Measurements from ENCODE around the gene AVPR2. TPM values are rescaled to one million over a fixed set of nuclear protein-coding genes. Genes with fewer than 3 reads are reported as not detected.

Gene AVPR2
- total and polyA plus RNA-seq, 10 of the 15 experiments (the other 5 are each of a cell fraction or from before 2014, with no cell fraction given), result 0.12 to 0.37 TPM; not detected in 8

DNA sequence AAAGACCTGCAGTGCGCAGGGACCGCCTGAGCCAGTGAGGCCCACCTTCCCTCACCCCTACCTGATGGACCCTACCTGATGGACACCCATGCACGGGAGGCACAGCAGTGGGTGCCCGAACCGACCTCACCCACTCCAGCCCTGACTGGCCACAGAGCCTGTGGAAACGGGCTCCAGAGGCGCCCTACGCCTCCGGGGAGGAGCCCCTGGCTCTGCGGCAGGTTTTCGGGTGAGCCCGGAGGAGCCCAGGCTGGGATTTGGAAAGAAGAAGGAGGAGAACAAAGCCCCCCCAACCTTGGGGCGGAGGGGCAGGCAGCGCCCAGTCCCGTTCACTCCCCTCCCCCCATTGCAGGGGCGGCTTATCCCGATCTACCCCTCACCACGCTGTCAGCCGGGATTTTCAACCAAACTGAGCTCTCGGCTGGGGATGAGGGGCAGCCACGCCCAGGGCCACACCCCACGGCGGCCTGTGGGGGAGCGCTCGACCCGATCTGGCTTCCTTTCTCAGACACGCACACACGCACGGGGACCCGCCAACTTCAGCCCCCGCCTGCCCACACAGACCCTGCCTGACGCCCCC is 19.2 kb upstream of the AVPR2 start:
- POLR2A ChIA-PET, result no interaction called here
- H2AFZ ChIP-seq (ENCODE audit: control insufficient read depth, low read depth, low read length), result no peak overlapping the region
- 40% methylated on average over 22 of the region's 32 CpGs for WGBS (ENCODE audit: insufficient coverage, insufficient replicate concordance, low lambda C conversion rate, missing lambda C conversion rate)
- no peaks in the 10 kb centered on the region for H4K20me1 ChIP-seq (ENCODE audit: control insufficient read depth, insufficient read depth)
- no peak overlapping the region for H3K27ac ChIP-seq (ENCODE audit: control insufficient read depth, insufficient read depth)
- H3K79me2 ChIP-seq (ENCODE audit: control insufficient read depth, insufficient read depth, low read length), result no peaks in the 10 kb centered on the region
- RAD21 ChIA-PET (ENCODE audit: unreplicated experiment), result no interaction called here
- H3K4me3 ChIP-seq, result no peak overlapping the region
- BruUV-seq (replicated peaks), result no TSS peak
- intact Hi-C loops (cut with micrococcal nuclease; ENCODE audit: unreplicated experiment) (no loop called here), in situ Hi-C loops (cut with MboI) (no loop called here)
- H3K4me2 ChIP-seq (ENCODE audit: control insufficient read depth, insufficient read depth), result no peak overlapping the region
- no peak for FAIRE-seq
- SMC1A ChIA-PET (ENCODE audit: uncharacterized antibody, unreplicated experiment), result no interaction called here
- no peak overlapping the region for H3K9ac ChIP-seq (ENCODE audit: control insufficient read depth, insufficient read depth, low read length)
- peaks cover 0 to 2% of the 10 kb centered on the region in 2 experiments; a peak in 3 of 4 replicates for H3K27me3 ChIP-seq (replicated peaks in 1 of 2; ENCODE audit: control insufficient read depth in 2 of 2, insufficient read depth in 2 of 2, low read length in 1 of 2)
- no peak for ATAC-seq
- CTCF ChIA-PET, result no interaction called here
- H3K4me1 ChIP-seq (ENCODE audit: control insufficient read depth, insufficient read depth, low read length), result no peaks in the 10 kb centered on the region; the same call in 1 of the 2 replicates
- TF ChIP-seq STAT1 (conservative IDR thresholded peaks at IDR 0.05), result no peak
- TF ChIP-seq HDAC6 (IDR thresholded peaks at IDR 0.05; ENCODE audit: unreplicated experiment), result no peak
- TF ChIP-seq, protein P1, sequence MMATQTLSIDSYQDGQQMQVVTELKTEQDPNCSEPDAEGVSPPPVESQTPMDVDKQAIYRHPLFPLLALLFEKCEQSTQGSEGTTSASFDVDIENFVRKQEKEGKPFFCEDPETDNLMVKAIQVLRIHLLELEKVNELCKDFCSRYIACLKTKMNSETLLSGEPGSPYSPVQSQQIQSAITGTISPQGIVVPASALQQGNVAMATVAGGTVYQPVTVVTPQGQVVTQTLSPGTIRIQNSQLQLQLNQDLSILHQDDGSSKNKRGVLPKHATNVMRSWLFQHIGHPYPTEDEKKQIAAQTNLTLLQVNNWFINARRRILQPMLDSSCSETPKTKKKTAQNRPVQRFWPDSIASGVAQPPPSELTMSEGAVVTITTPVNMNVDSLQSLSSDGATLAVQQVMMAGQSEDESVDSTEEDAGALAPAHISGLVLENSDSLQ (IDR thresholded peaks at IDR 0.05), result no peak
- no peaks in the 10 kb centered on the region for H3K9me3 ChIP-seq (replicated peaks; ENCODE audit: control insufficient read depth, insufficient read depth, low read length)
- H3K36me3 ChIP-seq (ENCODE audit: control insufficient read depth in 2 of 2, insufficient read depth in 2 of 2, low read length in 1 of 2), result no peaks in the 10 kb centered on the region
- no peak for DNase-seq (ENCODE audit: low read depth, low spot score)

DNA sequence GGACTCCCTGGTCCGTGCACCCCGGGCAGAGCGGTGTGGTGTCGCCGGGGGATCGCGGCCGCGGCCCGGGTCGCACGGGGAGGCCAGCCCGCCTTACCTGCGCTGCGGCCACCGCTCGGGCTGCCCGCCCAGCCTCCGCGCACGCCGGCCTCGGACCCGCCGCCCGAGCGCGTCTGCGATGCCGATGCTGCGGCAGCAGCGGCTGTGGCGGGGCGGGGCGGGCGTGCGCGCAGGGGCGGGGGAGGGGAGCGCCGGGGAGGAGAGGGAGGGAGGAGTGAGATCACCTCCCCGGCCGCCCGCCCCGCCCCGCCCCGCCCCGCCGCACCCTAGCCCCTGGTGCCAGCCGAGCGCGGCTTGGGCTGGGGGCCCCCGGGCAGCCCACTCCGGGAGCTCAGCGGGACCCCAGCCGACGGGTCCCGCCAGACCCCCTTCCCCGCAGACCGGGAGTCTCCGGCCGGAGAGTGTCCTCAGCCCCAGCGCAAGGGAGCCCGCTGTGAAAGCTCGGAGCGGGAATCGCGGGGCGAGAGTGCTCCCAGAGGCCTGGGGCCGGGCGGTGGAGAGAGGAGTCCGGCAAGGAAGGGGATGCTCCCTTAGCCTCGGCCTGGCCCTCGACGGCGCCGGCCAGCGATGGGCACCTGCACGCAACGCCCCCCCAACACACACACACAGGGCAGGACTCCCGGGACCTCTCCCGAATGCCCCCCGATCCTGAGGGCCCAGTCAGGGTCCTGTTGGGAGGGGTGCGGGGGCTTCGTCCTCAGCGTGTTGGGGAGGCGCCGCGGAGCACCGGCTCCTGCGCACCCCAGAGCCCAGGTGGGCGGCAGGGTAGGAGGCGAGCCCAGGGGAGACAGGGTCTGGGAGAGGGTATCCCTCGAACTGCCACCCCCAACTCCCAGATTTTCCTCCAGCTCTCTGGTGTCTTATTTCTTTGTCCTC is 18.2 kb upstream of the AVPR2 start, which contains the start of gene L1CAM:
Gene L1CAM (minus strand): TSS at position 206 of the 936 bp plus-strand sequence. CDS start 10,337 bp downstream, outside the sequence.
- Histone ChIP-seq H3K79me2 (ENCODE audit: control insufficient read depth, insufficient read depth, low read length) (no peaks in the 10 kb centered on the region), H3K27me3 (replicated peaks in 1 of 2; ENCODE audit: control insufficient read depth in 2 of 2, insufficient read depth in 2 of 2, low read length in 1 of 2) (peaks cover 0 to 2% of the 10 kb centered on the region in 2 experiments; a peak in 3 of 4 replicates), H3K9me3 (replicated peaks; ENCODE audit: control insufficient read depth, insufficient read depth, low read length) (no peaks in the 10 kb centered on the region), H2AFZ (ENCODE audit: control insufficient read depth, low read depth, low read length) (no peak within 1 kb of the TSS), H3K4me2 (ENCODE audit: control insufficient read depth, insufficient read depth) (no peak within 1 kb of the TSS), H4K20me1 (ENCODE audit: control insufficient read depth, insufficient read depth) (no peaks in the 10 kb centered on the region), H3K9ac (ENCODE audit: control insufficient read depth, insufficient read depth, low read length) (no peak within 1 kb of the TSS), H3K4me1 (ENCODE audit: control insufficient read depth, insufficient read depth, low read length) (no peaks in the 10 kb centered on the region), H3K36me3 (ENCODE audit: control insufficient read depth in 2 of 2, insufficient read depth in 2 of 2, low read length in 1 of 2) (no peaks in the 10 kb centered on the region), H3K27ac (ENCODE audit: control insufficient read depth, insufficient read depth) (no peak within 1 kb of the TSS), H3K4me3 (no peak within 1 kb of the TSS)
- ChIA-PET RAD21 (ENCODE audit: unreplicated experiment) (no interaction called here), POLR2A (interaction anchor here (0.5 kb wide), 1 partner anchor 166 kb away, joined by 7 read pairs; no protein-coding TSS in a partner anchor), SMC1A (ENCODE audit: uncharacterized antibody, unreplicated experiment) (no interaction called here), CTCF (no interaction called here)
- intact Hi-C loops (cut with micrococcal nuclease; ENCODE audit: unreplicated experiment), result no loop called here
- ATAC-seq, result no peak
- no peak for DNase-seq (ENCODE audit: low read depth, low spot score)
- no TSS peak for BruUV-seq (replicated peaks)
- in situ Hi-C loops (cut with MboI), result no loop called here
- WGBS (ENCODE audit: insufficient coverage, insufficient replicate concordance, low lambda C conversion rate, missing lambda C conversion rate), result 43% methylated on average over 31 of the region's 94 CpGs
- TF ChIP-seq, protein P2, sequence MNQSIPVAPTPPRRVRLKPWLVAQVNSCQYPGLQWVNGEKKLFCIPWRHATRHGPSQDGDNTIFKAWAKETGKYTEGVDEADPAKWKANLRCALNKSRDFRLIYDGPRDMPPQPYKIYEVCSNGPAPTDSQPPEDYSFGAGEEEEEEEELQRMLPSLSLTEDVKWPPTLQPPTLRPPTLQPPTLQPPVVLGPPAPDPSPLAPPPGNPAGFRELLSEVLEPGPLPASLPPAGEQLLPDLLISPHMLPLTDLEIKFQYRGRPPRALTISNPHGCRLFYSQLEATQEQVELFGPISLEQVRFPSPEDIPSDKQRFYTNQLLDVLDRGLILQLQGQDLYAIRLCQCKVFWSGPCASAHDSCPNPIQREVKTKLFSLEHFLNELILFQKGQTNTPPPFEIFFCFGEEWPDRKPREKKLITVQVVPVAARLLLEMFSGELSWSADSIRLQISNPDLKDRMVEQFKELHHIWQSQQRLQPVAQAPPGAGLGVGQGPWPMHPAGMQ (IDR thresholded peaks at IDR 0.05; ENCODE audit: borderline replicate concordance), result no peak
- TF ChIP-seq SMC3 (IDR thresholded peaks at IDR 0.05; ENCODE audit: borderline replicate concordance, low read length), result no peak
- no peak for TF ChIP-seq FOS (IDR thresholded peaks at IDR 0.05; ENCODE audit: borderline replicate concordance, extremely low read depth, insufficient read length)
- TF ChIP-seq CBX3 (IDR thresholded peaks at IDR 0.05; ENCODE audit: borderline replicate concordance, low read depth), result no peak
- TF ChIP-seq GABPA (IDR thresholded peaks at IDR 0.05; ENCODE audit: low read depth), result no peak
- FAIRE-seq, result no peak
